Measurements from ENCODE around the gene HOXD10.

HOXD10 gene

GRCh38 chr2:176165370-176166050 lies 48.9 kb downstream of the HOXD10 start:
- DNase-seq: no peak

GRCh38 chr2:176166272-176166671 lies 49.7 kb downstream of the HOXD10 start:
- no peak for DNase-seq

GRCh38 chr2:176167398-176167797 lies 50.8 kb downstream of the HOXD10 start:
- no peak for DNase-seq

GRCh38 chr2:176169181-176169580 lies 52.6 kb downstream of the HOXD10 start:
- no peak for DNase-seq
